OCI-LY1 (cell line): ENCODE measurements around the gene TF.

Experiments used
- H2AFZ ChIP-seq: fragments of 200-600 bp; sonication (generic), shearing (Covaris generic); 2 replicates; pipeline ENCODE4 v1.6.0; 2014; ENCODE audit warnings: antibody characterized with exemption, mild to moderate bottlenecking, low read length
- H3F3A ChIP-seq: fragments of 200-600 bp; sonication (generic), shearing (Covaris generic); 2 replicates; pipeline ENCODE4 v1.6.0; 2014; ENCODE audit warnings: mild to moderate bottlenecking, antibody characterized with exemption, low read length, moderate library complexity; ENCODE audit not compliant: insufficient read depth
- H3K27ac ChIP-seq: fragments of 200-600 bp; sonication (generic); 2 replicates; pipeline ENCODE4 v1.5.1; 2014; ENCODE audit warnings: low read length, mixed run types, mild to moderate bottlenecking, low read depth; ENCODE audit not compliant: poor library complexity, severe bottlenecking
- H3K27me3 ChIP-seq: fragments of 200-600 bp; sonication (generic); 2 replicates; pipeline ENCODE4 v1.6.0; 2014; ENCODE audit warnings: antibody characterized with exemption, mild to moderate bottlenecking, low read length, moderate library complexity; ENCODE audit not compliant: insufficient read depth
- H3K36me3 ChIP-seq: fragments of 200-600 bp; sonication (generic); 2 replicates; pipeline ENCODE4 v1.6.1; 2014; ENCODE audit warnings: mild to moderate bottlenecking, antibody characterized with exemption, low read length, moderate library complexity, mixed read lengths; ENCODE audit not compliant: insufficient read depth
- H3K4me1 ChIP-seq: fragments of 200-600 bp; sonication (generic); 2 replicates; pipeline ENCODE4 v1.5.1; 2014; ENCODE audit warnings: mild to moderate bottlenecking, low read length, moderate library complexity; ENCODE audit not compliant: insufficient read depth, severe bottlenecking
- H3K4me2 ChIP-seq: fragments of 200-600 bp; sonication (generic), shearing (Covaris generic); 2 replicates; pipeline ENCODE4 v1.6.1; 2014; ENCODE audit warnings: low read length
- H3K4me3 ChIP-seq: fragments of 200-600 bp; sonication (generic); 2 replicates; pipeline ENCODE4 v1.5.1; 2014; ENCODE audit warnings: low read length, low read depth, mild to moderate bottlenecking, mixed read lengths; ENCODE audit not compliant: poor library complexity, severe bottlenecking
- H3K79me2 ChIP-seq: fragments of 200-600 bp; shearing (Covaris generic); 2 replicates; pipeline ENCODE4 v1.6.1; 2016; ENCODE audit warnings: mixed run types, low read length, mixed read lengths; ENCODE audit not compliant: insufficient read depth
- H3K9ac ChIP-seq: fragments of 200-600 bp; sonication (generic), shearing (Covaris generic); 2 replicates; pipeline ENCODE4 v1.6.1; 2014; ENCODE audit warnings: mild to moderate bottlenecking, low read length, mixed read lengths
- H3K9me2 ChIP-seq: fragments of 200-600 bp; sonication (generic), shearing (Covaris generic); 2 replicates; pipeline ENCODE4 v1.6.1; 2014; ENCODE audit warnings: low read depth, mild to moderate bottlenecking, low read length, mixed read lengths
- H3K9me3 ChIP-seq: fragments of 200-600 bp; shearing (Covaris generic); 2 replicates; pipeline ENCODE4 v1.6.1; 2014; ENCODE audit warnings: low read length, mixed read lengths
- H4K20me1 ChIP-seq: fragments of 200-600 bp; sonication (generic), shearing (Covaris generic); 2 replicates; pipeline ENCODE4 v1.6.0; 2016; ENCODE audit warnings: mild to moderate bottlenecking, low read length; ENCODE audit not compliant: insufficient read depth
- CTCF ChIP-seq: fragments of 200-600 bp; sonication (generic), shearing (Covaris generic); IDR thresholded peaks from 2 replicates; pipeline ENCODE4 v1.5.1; 2017; ENCODE audit warnings: mild to moderate bottlenecking, antibody characterized with exemption, low read length, moderate library complexity, mixed read lengths
- EZH2 ChIP-seq: fragments of 200-600 bp; sonication (generic), shearing (Covaris generic); IDR thresholded peaks from 2 replicates; pipeline ENCODE4 v1.8.0; 2017; ENCODE audit warnings: borderline replicate concordance, mixed run types, mild to moderate bottlenecking, antibody characterized with exemption, low read length, moderate library complexity, mixed read lengths

Gene TF

GRCh38 chr3:133747373-133747772, 1.2 kb downstream of the TF start:
- Histone ChIP-seq H3K4me2 (no peak overlapping the region), H3K4me1 (no peaks in the 10 kb centered on the region), H3F3A (no peaks in the 10 kb centered on the region), H4K20me1 (no peaks in the 10 kb centered on the region), H3K9ac (no peak overlapping the region), H3K36me3 (no peaks in the 10 kb centered on the region), H3K27ac (no peak overlapping the region), H3K9me2 (no peaks in the 10 kb centered on the region), H3K79me2 (no peaks in the 10 kb centered on the region), H3K27me3 (peaks cover 9% of the 10 kb centered on the region; the same call in 1 of the 2 replicates), H3K4me3 (no peak overlapping the region), H2AFZ (no peak overlapping the region), H3K9me3 (no peaks in the 10 kb centered on the region)
- no peak for TF ChIP-seq CTCF
- TF ChIP-seq EZH2, result no peak

GRCh38 chr3:133747907-133748639, 1.9 kb downstream of the TF start:
- TF ChIP-seq CTCF (no peak), EZH2 (no peak)
- H3F3A ChIP-seq, result no peaks in the 10 kb centered on the region
- no peak overlapping the region for H3K27ac ChIP-seq
- H3K79me2 ChIP-seq, result no peaks in the 10 kb centered on the region
- H4K20me1 ChIP-seq, result no peaks in the 10 kb centered on the region
- H3K36me3 ChIP-seq, result no peaks in the 10 kb centered on the region
- peaks cover 9% of the 10 kb centered on the region; the same call in 1 of the 2 replicates for H3K27me3 ChIP-seq
- H3K9me2 ChIP-seq, result no peaks in the 10 kb centered on the region
- no peak overlapping the region for H3K4me3 ChIP-seq
- no peak overlapping the region for H3K4me2 ChIP-seq
- no peaks in the 10 kb centered on the region for H3K9me3 ChIP-seq
- H3K9ac ChIP-seq, result no peak overlapping the region
- no peaks in the 10 kb centered on the region for H3K4me1 ChIP-seq
- no peak overlapping the region for H2AFZ ChIP-seq

GRCh38 chr3:133749427-133750258, 3.5 kb downstream of the TF start:
- no peaks in the 10 kb centered on the region for H3K9me2 ChIP-seq
- peaks cover 9% of the 10 kb centered on the region; the same call in 1 of the 2 replicates for H3K27me3 ChIP-seq
- no peaks in the 10 kb centered on the region for H3K4me1 ChIP-seq
- no peaks in the 10 kb centered on the region for H3F3A ChIP-seq
- H3K36me3 ChIP-seq, result no peaks in the 10 kb centered on the region
- no peak overlapping the region for H3K4me2 ChIP-seq
- TF ChIP-seq EZH2 (no peak), CTCF (no peak)
- H3K4me3 ChIP-seq, result no peak overlapping the region
- H3K9ac ChIP-seq, result no peak overlapping the region
- no peak overlapping the region for H3K27ac ChIP-seq
- H4K20me1 ChIP-seq, result no peaks in the 10 kb centered on the region
- H3K9me3 ChIP-seq, result no peaks in the 10 kb centered on the region
- H3K79me2 ChIP-seq, result no peaks in the 10 kb centered on the region
- H2AFZ ChIP-seq, result no peak overlapping the region
